ENCODE data around the gene SBF2.
A peak's percentile ranks its signal among the peaks of the same experiment; 100 is the strongest.

SBF2 gene

DNA sequence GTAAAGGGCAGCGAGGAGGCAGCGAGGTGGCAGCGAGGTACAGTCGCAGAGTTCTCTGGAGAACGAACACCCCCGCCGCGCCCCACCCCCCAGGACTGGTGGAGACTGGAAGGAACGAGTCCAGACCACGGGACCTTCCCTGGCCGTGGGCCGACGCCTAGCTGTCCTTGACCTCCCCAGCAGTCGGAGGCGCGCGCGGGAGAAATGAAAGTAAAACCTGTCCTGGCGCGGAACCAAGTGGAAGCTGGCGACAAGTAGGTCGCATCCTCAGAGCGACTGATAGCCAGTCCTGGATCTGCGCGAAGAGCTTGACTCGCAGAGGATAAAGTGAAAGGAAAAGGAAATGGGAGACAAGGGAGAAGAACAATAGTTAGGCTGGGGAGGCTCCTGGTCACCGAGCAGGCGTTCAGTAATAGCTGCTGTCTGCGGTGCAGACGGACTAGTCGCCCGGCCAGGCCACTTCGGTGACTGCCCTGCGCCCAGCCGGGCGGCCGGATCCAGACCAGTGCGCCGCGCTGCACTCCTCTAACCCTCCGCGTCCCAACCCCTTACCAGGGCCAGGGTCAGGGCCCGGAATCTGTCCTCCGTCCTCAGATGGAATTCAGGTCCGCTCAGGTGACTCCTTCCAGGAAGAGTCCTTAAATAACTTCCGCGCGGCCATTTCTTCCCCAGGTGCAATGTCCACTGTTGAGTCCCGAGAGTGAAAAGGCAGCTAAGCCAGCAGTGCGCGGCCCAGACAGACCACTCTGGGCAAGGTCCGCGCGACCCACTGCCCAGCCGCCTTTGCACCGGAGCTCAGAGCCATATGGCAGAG, 8.9 kb upstream of the SBF2 start:
- H3K4me1 ChIP-seq = peaks cover 11% of the 10 kb centered on the region
- in situ Hi-C loops (cut with MboI; ENCODE audit: low sequenced_read_pairs) = loop anchor here (10.0 to 25.0 kb wide), 4 partner anchors 316 to 691 kb away; no protein-coding TSS in a partner anchor
- H3K36me3 ChIP-seq (replicated peaks) = peaks cover 14% of the 10 kb centered on the region
- H3K27me3 ChIP-seq (ENCODE audit: low read depth) = no peaks in the 10 kb centered on the region
- no peaks in the 10 kb centered on the region for H3K9me3 ChIP-seq
- DNase-seq (ENCODE audit: low spot score in 2 of 2) = peak; percentile 51 to 79
- peak overlapping the region; percentile 67 for H3K4me3 ChIP-seq

DNA sequence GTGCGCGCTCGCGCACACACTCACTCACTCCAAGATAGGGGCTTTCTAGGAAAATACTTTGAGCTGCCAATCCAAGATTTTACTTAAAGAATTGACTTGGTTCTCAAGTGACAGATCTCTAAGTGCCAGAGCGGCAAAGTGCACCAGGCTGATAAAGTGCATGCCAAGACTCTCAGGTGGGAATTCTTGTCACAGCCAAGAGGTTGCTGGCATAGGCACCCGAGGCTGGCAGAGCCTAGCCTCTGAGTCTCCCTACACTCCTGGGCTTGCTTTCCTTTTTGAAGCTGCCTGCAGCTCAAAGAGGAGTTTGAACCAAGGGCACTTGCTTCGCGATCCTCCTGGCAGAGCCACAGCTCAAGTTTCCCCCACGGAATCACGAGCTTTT, 8.3 kb upstream of the SBF2 start:
- Histone ChIP-seq H3K36me3 (replicated peaks) (peaks cover 14% of the 10 kb centered on the region), H3K4me3 (peak overlapping the region; percentile 67), H3K27me3 (ENCODE audit: low read depth) (no peaks in the 10 kb centered on the region), H3K9me3 (no peaks in the 10 kb centered on the region), H3K4me1 (peaks cover 11% of the 10 kb centered on the region)
- in situ Hi-C loops (cut with MboI; ENCODE audit: low sequenced_read_pairs) = loop anchor here (10.0 to 25.0 kb wide), 4 partner anchors 315 to 690 kb away; no protein-coding TSS in a partner anchor
- DNase-seq (ENCODE audit: low spot score in 2 of 2) = no peak

GRCh38 chr11:10301656-10302358, 7.8 kb upstream of the SBF2 start:
- in situ Hi-C loops (cut with MboI; ENCODE audit: low sequenced_read_pairs) = loop anchor here (10.0 to 25.0 kb wide), 4 partner anchors 315 to 690 kb away; no protein-coding TSS in a partner anchor
- Histone ChIP-seq H3K27me3 (ENCODE audit: low read depth) (no peaks in the 10 kb centered on the region), H3K9me3 (no peaks in the 10 kb centered on the region), H3K36me3 (replicated peaks) (peaks cover 14% of the 10 kb centered on the region), H3K4me1 (peaks cover 11% of the 10 kb centered on the region), H3K4me3 (peak overlapping the region; percentile 67)
- DNase-seq (ENCODE audit: low spot score in 2 of 2) = no peak

DNA sequence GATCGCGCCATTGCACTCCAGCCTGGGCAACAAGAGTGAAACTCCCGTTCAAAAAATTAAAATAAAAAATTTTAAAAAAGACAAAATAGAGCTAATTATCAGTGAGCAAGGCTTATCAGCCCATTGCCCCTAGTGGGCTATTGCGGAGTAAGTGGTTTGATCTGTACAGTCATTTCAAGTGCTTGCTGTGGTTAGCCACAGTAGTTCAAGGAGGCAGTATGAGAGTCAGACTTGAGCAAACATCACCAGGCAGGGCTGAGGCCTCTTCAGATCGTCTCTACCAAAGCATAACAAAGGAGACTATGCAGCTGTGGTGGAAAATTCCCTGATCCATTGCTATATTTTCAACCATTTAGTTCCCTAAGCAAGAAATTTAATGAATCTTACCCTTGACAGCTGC, 4.3 kb upstream of the SBF2 start:
- Histone ChIP-seq H3K4me3 (no peak overlapping the region), H3K27me3 (ENCODE audit: low read depth) (no peaks in the 10 kb centered on the region), H3K9me3 (no peaks in the 10 kb centered on the region), H3K36me3 (replicated peaks) (peaks cover 5% of the 10 kb centered on the region), H3K4me1 (peaks cover 20% of the 10 kb centered on the region)
- in situ Hi-C loops (cut with MboI; ENCODE audit: low sequenced_read_pairs) = loop anchor here (10.0 kb wide), 1 partner anchor 94 kb away; no protein-coding TSS in a partner anchor
- no peak for DNase-seq (ENCODE audit: low spot score in 2 of 2)

GRCh38 chr11:10295064-10295901, 1.3 kb upstream of the SBF2 start:
- DNase-seq (ENCODE audit: low spot score in 2 of 2) = no peak
- no peaks in the 10 kb centered on the region for H3K9me3 ChIP-seq
- in situ Hi-C loops (cut with MboI; ENCODE audit: low sequenced_read_pairs) = loop anchor here (10.0 kb wide), 1 partner anchor 90 kb away; no protein-coding TSS in a partner anchor
- H3K4me3 ChIP-seq = peak overlapping the region; percentile 56
- H3K27me3 ChIP-seq (ENCODE audit: low read depth) = no peaks in the 10 kb centered on the region
- peaks cover 5% of the 10 kb centered on the region for H3K36me3 ChIP-seq (replicated peaks)
- peaks cover 28% of the 10 kb centered on the region for H3K4me1 ChIP-seq

- no peaks in the 10 kb centered on the region for H3K27me3 ChIP-seq (ENCODE audit: low read depth)
- in situ Hi-C loops (cut with MboI; ENCODE audit: low sequenced_read_pairs) = loop anchor here (10.0 kb wide), 1 partner anchor 90 kb away; no protein-coding TSS in a partner anchor
- DNase-seq (ENCODE audit: low spot score in 2 of 2) = peak; percentile 50 to 60
Measured at GRCh38 chr11:10294290-10294953, 403 bp upstream of the SBF2 start.

GRCh38 chr11:10291801-10292638, 2.0 kb downstream of the SBF2 start:
- Histone ChIP-seq H3K27me3 (ENCODE audit: low read depth) (no peaks in the 10 kb centered on the region), H3K4me1 (peaks cover 36% of the 10 kb centered on the region), H3K9me3 (no peaks in the 10 kb centered on the region), H3K36me3 (replicated peaks) (no peaks in the 10 kb centered on the region), H3K4me3 (no peak overlapping the region)
- DNase-seq (ENCODE audit: low spot score in 2 of 2) = no peak
- in situ Hi-C loops (cut with MboI; ENCODE audit: low sequenced_read_pairs) = loop anchor here (10.0 kb wide), 1 partner anchor 87 kb away; no protein-coding TSS in a partner anchor

More at GRCh38 chr11:10294290-10294953, 403 bp upstream of the SBF2 start:
- Histone ChIP-seq H3K4me3 (peak overlapping the region; percentile 56), H3K36me3 (replicated peaks) (no peaks in the 10 kb centered on the region), H3K9me3 (no peaks in the 10 kb centered on the region), H3K4me1 (peaks cover 36% of the 10 kb centered on the region)

- DNase-seq (ENCODE audit: low spot score in 2 of 2) = peak; percentile 61 to 68
- in situ Hi-C loops (cut with MboI; ENCODE audit: low sequenced_read_pairs) = loop anchor here (10.0 kb wide), 1 partner anchor 85 kb away; no protein-coding TSS in a partner anchor
- H3K9me3 ChIP-seq = no peaks in the 10 kb centered on the region
Measured at GRCh38 chr11:10289765-10290380, 4.1 kb downstream of the SBF2 start.

DNA sequence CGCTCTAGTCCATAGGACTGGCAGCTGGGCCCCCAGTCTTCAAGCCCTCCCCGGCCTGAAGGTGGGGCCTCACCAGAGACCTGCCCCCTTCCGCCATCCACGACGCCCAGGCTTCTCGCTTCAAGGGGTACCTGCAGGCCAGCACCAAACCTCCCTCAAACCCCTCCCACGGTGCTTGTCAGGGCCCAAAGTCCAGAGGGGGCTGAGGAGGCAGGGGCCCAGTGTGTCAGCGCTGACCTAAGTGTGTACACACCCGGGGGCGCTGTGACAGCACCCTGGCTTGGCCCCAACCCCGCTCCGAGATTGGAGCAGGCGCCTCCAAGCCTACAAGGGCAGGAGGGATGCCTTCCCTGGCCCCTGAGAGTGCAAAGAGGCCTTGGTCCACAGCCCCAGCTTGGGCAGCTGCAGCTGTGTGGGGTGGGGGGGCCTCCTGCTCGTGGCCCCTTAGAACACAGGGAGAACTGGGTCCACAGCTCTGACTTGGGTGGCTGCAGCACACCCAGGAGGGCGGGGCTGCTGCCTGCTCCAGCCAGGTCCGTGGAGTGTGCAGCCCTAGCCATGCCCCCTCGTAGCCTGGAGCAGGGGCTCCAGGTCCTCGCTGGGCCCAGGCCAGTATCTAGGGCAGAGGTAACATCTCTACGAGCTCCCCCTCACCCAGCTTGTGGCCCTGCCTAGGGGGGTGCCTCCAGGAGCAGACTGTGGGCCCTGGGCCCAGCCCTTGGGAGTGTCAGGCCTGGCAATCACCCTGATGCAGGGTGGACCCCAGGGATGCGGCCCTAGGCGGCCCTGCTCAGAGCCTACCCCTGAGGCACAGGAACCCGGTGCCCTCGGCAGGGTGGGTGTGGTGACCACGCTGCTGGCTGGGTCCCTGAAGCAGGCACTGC, 4.9 kb downstream of the SBF2 start:
- no peaks in the 10 kb centered on the region for H3K9me3 ChIP-seq
- no peak for DNase-seq (ENCODE audit: low spot score in 2 of 2)
- in situ Hi-C loops (cut with MboI; ENCODE audit: low sequenced_read_pairs) = no loop called here
- no peaks in the 10 kb centered on the region for H3K36me3 ChIP-seq (replicated peaks)
- H3K4me3 ChIP-seq = no peak overlapping the region
- H3K27me3 ChIP-seq (ENCODE audit: low read depth) = no peaks in the 10 kb centered on the region
- H3K4me1 ChIP-seq = peaks cover 28% of the 10 kb centered on the region

More at GRCh38 chr11:10289765-10290380, 4.1 kb downstream of the SBF2 start:
- no peak overlapping the region for H3K4me3 ChIP-seq
- H3K36me3 ChIP-seq (replicated peaks) = no peaks in the 10 kb centered on the region
- H3K27me3 ChIP-seq (ENCODE audit: low read depth) = no peaks in the 10 kb centered on the region
- peaks cover 28% of the 10 kb centered on the region for H3K4me1 ChIP-seq

- DNase-seq (ENCODE audit: low spot score in 2 of 2) = no peak
- Histone ChIP-seq H3K36me3 (replicated peaks) (no peaks in the 10 kb centered on the region), H3K27me3 (ENCODE audit: low read depth) (no peaks in the 10 kb centered on the region), H3K9me3 (no peaks in the 10 kb centered on the region), H3K4me1 (peaks cover 27% of the 10 kb centered on the region), H3K4me3 (no peak overlapping the region)
- in situ Hi-C loops (cut with MboI; ENCODE audit: low sequenced_read_pairs) = no loop called here
Measured at GRCh38 chr11:10287766-10288715, 6.0 kb downstream of the SBF2 start.
